MV-4-11 (cell line): ENCODE results near the gene TNNI3K.
A peak's percentile ranks its signal among the peaks of the same experiment; 100 is the strongest.

Source experiments
- DNase-seq: peaks from one replicate; lab custom pipeline; 2025; lab: John Stamatoyannopoulos, UW

Gene TNNI3K

DNA sequence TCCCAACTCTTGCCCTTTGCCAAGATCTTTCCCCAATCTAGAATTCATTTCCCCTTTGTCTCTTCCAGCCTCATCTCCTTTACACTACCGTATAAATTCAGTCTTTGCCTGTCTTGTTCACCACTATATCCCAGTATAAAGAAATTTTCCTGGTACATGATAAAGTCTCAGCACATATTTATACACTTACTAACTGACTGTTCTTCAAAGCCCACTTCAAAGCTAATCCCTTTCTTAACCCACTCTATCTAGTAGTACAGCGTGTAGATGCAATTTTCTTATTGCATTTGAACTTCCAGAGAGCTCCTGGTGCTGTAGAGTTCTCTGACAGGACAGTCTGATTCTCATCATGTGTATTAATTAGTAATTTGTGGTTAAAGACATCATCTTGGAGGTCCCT is 199.1 kb downstream of the TNNI3K start:
- DNase-seq, result no peak

DNA sequence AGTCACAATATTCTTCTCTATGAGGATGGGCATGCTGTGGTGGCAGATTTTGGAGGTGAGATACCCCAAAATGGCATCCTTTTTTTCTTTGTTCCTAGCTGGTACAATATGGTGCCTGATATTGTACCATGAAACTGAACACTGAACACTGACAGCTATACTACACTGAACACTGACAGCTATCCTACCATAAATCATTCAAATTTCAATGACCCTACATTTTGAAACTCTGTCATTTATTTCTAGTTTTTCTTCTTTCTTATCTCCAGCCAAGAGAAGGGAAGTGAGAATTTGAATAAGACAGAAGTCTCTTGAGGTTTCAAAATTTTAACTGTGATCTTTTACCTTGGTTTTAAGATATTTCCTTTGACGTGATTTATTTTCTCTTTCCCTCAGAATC is 200.9 kb downstream of the TNNI3K start:
- no peak for DNase-seq

DNA sequence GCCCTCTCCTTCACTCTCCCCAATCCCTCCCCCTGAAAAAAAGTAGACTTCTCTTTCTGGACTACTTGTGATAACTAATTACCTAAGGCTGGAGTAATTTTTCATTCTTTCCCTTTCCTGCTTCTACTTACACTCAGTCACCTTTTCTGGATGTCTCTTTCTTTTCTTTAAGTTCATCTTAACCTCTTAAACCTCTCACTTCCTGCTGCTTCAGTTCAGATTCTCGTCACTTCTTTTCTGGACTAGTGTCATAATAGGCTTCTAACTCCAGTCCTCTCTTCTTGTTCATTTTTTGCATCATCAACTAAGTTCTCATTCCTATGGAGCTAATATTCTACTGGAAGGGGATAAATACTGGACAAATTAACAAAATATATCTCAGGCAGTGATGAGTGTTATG is 201.8 kb downstream of the TNNI3K start:
- no peak for DNase-seq

DNA sequence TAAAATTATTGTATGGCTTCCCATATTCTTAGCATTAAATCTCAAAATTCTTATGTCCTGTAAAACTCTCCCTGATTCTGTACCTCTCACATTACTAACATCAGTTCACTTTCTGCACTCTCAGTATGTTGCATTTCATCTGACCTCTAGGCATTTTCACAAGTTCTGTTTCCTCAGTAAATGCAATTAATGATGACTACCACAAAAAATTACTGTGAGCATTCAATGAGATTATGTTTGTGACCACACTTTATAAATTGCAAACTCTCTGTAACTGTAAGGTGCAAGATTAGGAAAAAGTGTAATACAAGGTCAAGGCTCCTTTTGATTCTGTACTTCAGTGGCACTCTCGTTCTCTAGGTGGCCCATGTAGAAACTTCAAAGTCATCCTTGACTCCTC is 216.8 kb downstream of the TNNI3K start:
- DNase-seq, result no peak

DNA sequence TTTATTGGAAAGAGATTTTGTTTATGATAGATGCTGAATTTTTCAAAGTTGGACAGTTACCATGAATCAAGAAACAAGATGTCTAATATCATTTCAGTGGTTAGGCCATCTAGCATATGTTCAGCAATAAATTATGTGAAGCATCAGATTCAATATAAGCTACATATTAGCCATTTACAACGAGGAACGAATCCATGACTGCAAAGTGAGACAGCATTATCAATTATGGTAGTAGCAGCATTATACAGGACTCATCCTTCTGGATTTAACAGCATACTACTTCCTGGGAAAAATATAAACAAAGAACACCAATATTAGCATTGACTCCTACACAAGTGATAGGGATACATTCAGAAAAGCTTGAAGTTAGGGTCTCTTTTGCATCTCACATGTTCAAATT is 218.1 kb downstream of the TNNI3K start:
- DNase-seq, result no peak

DNA sequence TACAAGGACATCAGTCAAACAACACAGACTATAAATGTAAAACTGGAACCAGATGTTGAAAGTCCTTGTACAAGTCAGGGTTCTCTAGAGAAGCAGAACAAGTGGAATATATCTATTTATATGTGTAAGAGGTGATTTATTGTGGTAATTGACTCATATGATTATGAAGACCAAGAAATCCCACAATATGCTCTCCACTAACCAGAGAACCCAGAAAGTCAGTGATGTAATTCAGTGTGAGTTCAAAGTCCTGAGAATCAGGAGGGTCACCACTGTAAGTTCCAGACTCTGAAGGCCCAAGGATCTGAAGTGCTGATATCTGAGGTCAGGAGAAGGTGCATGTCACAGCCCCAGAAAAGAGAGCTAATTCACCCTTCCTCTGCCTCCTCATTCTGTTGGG is 220.2 kb downstream of the TNNI3K start:
- DNase-seq, result no peak

DNA sequence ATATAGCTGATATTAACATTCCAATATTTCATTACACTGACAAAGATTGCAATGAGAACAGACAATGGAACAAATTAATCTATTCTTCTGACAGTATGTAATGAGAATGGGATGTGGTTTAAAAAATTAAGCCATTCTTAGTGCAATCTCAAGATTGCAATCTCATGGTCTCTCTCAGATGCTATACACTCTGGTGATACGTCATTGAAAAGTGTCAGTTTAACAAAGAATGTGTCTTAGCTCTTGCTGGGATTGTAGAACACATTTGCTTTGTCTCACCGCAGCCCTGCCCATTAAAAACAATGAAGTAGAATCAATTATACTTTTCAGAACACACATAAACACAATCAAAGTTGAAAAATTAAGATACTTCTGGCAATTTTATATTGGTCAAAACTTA is 222.1 kb downstream of the TNNI3K start:
- no peak for DNase-seq

DNA sequence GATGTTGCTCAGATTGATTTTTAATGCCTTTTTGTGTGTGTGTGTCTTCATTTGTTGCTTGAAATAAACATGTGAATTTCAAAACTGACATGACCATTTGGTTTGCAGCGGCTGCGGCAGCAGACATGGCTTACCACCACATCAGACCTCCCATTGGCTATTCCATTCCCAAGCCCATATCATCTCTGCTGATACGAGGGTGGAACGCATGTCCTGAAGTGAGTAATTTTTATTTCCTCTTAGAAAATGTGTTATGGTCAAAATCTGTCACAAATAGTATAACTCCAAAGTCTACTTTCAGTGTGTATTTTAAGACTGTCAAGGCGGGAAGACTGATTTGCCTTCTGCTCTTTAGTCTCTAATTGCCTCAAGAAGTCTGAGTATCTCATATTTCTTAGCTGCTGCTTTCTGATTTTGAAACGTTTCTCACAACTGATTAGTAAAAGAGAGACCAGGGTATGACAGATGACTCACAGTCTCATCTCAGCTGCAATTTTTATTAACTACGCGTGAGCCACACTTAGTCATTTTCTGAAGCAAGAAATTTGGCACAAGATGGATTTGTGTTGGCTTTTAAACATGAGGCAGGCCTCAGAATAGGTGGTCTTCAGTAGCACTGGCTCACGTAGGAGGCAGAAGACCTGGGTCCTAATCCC is 228.3 kb downstream of the TNNI3K start:
- DNase-seq, result no peak

DNA sequence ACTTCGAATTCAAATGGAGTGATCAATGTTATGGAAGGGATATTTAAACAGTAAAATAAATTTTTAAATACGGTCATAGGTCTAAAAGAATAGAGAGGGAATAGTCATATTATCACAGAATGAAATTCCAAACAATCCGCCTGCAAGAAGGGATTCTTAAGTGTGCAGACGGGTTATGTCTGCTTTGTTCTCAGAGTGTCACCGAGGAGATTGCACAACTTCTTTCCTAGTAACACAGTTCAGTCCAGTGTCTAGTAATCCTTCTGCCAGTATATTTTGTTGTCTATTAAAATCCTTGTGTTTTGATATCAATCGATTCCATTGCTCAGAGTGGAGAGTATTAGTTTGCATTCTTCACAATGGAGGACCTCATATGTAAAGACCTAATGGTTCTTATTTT is 228.8 kb downstream of the TNNI3K start:
- DNase-seq, result no peak

DNA sequence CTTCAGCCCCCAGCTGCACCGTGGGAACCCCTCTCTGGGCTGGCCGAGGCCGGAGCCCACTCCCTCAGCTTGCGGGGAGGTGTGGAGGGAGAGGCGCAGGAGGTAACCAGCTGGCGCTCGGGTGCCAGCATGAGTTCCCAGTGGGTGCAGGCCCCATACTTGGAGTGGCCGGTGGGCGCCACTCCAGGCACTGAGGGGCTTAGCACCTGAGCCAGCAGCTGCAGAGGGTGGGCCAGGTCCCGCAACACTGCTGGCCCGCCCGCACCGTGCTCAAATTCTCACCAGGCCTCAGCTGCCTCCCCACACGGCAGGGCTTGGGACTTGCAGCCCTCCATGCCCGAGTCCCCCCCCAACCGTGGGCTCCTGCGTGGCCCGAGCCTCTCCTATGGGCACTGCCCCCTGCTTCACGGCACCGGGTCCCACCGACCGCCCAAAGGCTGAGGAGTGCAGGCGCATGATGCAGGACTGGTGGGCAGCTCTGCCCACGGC is 230.1 kb downstream of the TNNI3K start:
- DNase-seq, result no peak

DNA sequence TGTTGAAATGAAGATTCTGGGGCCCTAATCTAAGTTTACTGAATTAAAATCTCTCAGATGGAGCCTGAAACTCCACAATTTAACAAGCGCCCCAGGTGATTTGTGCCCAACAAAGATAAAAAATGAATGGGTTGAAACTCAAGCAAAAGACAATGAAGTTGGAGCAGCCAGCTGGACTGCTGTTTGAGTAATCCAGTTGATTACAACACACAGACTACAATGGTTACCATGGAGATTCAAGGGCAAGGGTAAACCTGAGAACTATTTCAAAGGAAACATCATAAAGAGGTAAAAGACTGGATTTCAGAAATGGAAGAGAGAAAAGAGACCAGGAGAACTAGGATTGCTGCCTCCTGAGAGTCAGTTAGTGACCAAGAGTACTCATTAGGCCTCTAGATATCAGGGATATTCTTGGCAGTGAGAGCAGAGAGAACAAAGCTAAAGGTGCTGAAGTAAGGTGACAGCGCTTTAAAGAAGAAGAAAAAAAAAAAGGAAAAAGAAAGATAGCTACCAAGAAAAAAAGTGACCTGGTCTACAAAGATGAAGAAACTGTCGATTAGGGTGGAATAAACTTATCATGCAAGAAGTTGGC is 232.7 kb downstream of the TNNI3K start:
- DNase-seq, result peak; percentile 6

DNA sequence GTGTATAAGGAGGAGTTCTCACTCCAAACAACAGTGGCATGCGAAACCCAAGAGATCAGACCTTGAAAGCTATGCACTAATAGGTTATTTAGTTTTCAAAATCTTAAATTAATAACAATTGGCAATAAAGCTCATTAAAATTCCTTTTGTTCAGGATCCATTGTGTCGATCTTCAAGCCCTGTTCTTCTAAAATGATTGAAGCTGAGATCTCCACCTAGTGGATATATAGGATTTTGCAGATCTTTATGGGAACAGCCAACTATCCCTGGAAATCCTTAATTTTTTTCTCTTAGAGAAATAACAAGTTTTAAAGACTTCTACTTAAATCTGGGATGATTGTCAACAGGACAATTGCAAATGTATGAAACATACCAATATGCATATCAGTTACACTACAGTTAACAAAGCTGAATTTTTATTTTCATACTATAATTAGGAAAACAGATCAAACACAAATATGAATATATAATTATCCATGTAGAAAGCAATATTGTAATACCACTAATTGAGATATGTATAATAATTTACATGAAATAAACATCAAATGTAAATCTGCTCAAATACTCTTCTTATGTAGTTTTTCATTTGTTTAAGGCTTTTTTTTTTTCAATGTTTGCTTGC is 233.9 kb downstream of the TNNI3K start:
- no peak for DNase-seq

DNA sequence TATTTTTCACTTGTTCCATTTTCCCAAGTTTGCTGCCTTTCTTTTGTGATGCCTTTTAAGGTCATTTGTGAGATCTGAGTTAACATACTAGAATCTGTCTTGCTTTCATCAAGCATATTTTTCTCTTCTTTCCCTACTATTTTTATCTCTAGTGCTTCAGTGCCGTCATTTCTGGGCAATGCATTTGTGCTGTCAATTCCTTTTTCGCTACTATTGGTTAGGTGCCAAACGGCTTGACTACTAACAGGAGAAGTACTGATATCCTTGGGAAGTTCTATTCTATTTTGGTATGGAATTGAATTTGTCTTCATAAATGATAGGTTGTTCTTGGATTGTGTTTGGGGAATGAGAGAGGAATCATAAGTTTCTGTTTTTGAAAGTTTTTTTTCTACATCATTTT is 235.1 kb downstream of the TNNI3K start:
- DNase-seq, result no peak

DNA sequence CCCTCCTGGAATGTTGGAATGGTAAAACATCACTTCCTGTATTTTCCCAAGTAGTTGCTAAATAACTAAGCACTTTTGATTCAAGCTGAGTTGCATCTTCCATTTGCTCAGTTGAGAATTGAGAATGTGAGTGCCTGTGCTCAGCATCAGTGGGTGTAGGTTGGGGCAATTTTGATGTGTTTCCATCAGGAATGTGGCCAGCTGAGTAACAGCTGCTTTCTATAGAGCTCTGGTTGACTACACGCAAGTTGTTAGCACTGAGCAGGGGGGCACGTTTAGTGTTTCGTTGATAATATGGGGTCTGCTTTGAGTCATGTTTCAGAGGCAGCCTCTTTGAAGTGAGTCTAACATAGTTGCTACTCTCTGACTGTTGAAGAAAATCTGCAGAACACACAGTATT is 235.7 kb downstream of the TNNI3K start:
- DNase-seq, result no peak

DNA sequence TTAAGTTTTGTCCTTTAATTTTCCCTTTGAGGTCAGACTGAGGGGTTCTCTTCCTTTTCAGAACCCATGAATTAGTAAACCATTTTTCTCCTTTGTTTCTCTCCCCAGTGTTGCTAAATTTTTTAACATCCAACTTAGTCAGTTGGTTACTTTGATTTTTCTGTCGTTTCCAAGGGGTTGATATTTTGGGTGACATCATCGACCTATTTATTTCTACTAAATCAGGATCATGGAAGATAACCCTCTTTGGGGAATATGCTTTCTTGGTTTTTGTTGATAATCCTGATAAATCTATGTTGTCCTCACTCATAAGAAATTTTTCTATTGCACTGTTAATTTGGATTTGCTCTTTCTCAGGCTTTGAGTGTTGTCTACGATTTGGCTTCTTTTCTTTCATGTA is 236.3 kb downstream of the TNNI3K start:
- DNase-seq, result no peak

DNA sequence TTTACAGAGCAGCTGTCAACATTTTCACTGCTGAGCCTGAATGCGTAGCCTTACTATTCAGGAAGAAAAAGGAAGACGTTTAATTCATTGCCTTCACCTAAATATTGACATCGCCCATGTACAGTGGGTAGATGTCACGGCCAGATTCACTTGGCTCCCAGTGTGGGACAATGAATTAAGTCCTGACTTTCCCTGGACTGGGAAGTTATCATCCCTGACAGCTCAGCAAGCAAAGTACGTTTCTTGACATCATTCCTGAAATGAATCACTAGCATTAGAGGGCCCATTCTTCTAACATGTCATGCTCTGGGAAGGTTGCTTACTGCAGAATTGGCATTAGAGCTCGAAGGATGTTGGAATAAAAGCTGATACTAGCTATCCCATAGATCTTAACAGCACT is 239.4 kb downstream of the TNNI3K start:
- DNase-seq, result no peak

DNA sequence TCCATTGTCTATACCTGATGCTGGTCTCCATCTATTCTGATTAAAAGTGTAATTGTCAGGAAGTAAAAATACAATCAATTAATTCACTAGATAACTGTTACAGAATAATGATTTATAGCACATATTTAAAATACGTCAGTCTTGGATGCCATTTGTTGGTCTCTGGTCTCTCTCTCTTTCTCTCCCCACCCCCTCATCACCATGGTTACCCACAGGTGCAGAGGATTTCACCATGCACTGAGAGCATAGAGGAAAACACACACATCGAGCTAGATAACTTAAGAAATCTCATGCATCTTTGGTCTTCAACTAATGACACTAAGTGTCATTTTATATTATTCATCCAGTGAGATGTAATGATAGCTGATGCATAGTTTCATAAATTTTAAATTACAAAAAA is 243.8 kb downstream of the TNNI3K start:
- no peak for DNase-seq

DNA sequence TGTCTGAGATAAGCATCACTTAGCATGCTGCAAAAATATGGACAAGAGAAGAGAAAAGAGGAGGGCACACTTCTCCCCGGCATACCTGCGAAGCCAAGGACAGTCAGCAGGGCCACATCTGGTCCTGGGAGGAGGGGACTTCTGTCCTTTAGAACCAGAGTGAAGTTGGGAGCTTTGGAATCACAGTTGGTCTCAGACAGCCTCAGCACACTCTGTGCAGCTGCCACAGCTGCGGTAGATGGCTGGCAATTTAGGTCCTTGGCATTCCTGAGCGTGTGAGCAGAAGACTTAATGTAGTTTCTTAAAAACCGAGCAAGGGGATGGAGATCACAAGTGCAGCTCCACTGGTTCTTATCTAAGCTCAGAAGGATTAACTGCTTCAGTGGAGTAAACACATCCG is 244.9 kb downstream of the TNNI3K start:
- no peak for DNase-seq

DNA sequence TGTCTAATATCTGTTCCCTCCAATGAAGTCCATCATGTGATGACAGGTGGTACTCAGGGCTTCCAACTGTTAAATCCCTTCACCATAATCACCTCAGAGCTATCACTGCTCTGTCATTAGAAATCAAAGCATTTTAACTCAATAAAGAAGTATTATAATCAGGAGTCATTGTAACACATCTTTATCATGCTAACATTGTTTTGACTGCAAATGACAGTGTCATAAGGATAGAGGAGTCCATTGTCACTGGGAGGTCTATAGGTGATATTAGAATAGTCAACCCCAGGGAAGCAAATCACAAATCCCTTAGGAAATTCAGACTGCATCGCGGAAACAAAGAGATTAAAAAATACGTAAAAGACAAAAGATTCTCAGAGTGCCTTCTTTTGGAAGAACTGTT is 246.4 kb downstream of the TNNI3K start:
- no peak for DNase-seq

DNA sequence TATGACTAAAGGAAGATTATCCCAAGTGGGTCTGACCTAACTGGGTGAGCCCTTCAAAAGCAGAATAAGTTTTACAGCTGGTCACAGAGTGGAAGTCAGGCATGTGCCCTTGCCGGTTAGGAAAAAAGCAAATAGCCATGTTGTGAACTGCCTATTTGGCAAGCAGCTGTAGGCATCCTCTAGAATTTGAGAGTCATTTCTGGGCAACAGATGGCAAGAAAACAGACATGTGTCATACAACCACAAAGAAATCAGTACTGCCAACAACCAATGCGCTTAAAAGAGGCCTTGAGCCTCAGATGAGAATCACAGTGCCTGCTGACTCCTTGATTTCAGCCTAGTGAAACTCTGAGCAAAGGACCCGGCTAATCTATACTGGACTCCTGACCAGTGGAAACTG is 250.4 kb downstream of the TNNI3K start:
- no peak for DNase-seq

DNA sequence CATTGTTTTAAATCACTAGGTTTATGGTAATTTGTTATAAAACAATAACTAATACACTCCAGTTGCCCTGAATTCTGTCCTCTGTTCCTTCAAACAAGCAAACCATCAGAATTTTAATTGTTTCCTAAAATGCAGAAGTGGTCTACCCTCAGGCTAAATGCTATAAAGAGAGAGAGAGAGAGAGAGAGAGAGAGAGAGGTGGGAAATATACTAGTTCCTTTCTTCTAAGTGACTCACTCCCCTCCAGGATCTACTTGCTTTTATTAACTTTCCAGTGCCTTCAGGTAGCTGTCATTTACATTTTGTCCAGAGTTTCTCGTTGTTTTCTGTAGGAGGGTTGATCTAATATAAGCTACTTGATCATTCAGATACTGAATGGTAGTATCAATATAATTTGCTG is 250.8 kb downstream of the TNNI3K start:
- peak; percentile 12 for DNase-seq

DNA sequence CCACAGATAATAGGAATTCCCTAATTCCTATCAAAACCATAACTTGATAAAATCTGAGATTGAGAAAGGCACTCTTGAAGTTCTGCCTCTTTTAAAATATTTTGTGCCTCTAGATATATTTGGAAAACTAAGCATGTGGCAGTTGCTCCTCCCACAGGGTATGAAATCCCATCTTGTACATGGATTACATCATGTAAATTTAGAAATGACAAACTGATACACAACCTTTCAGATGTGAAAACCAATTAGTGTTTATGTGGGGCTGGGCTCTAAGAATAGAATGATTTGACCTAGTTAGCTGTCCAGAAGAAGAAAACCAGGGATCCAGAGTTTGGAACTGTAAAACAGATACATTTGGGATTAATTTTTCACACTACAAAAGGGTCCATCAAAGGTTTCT is 261.5 kb downstream of the TNNI3K start:
- no peak for DNase-seq

DNA sequence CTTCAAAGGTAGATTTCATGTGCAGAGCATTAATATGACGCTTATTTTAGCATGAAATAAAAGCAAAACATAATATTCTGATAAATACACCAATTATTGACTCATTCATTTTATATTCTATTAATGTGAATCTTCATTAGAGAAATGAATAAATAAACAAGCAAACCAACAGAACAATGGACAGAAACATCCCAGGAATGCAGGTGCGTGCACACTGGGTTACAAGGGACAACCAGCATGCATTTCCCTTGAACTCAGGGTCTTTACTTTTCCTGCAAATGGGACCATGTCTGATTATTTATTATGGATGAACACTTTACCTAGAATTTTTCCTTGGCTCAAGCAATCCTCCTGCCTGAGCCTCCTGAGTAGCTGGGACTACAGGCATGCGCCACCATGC is 263.7 kb downstream of the TNNI3K start:
- no peak for DNase-seq

DNA sequence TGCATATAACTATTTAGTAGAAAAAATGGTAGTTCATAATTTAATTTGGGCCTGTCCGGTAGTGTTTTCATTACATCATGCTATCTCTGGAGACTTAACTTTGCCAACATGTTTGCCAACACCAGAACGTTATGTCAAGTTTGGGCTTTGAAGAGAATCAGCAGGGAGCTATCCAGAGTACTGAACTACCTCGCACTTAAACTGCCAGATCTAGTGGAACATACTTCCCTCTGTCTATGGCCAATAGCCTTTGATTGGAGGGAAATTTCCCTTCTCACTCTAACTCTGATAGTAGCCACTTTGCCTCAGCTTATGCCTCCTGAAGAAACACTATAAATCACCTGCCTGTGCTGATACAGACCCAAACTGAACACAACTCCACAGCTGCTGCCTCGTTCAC is 267.2 kb downstream of the TNNI3K start:
- DNase-seq, result peak; percentile 59
